ENCODE measurements around the gene TPP2. TPM values are rescaled to one million over a fixed set of nuclear protein-coding genes. Genes with fewer than 3 reads are reported as not detected.

Gene TPP2
- total RNA-seq, 2 donors from 2014 or later = 62.4 to 62.7 TPM

DNA sequence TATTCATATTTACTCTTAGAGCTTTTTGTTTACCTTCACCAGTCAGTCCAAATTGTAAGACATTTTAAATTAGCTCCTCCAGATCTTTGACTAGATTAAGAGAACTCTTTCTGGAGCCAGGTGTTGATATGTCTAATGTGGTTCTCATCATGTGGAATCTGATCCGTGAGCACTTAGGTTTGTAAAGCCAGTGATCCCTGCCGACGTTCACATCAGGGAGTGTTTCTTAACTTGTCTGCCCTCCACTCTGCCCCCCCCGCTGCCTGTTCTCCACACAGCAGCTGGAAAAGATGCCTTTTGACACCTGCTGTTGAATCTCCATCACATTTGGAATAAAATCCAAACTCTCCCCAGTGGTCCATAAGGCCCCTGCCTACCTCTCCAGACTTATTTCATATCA, 80.3 kb downstream of the TPP2 start:
- H3K36me3 Mint-ChIP-seq = peaks cover 6 to 24% of the 10 kb centered on the region in 2 donors
- ATAC-seq (no peak), DNase-seq (ENCODE audit: low spot score in 2 of 2) (no peak)
- H3K27ac Mint-ChIP-seq = no peak overlapping the region
- no peaks in the 10 kb centered on the region for H3K9me3 Mint-ChIP-seq

DNA sequence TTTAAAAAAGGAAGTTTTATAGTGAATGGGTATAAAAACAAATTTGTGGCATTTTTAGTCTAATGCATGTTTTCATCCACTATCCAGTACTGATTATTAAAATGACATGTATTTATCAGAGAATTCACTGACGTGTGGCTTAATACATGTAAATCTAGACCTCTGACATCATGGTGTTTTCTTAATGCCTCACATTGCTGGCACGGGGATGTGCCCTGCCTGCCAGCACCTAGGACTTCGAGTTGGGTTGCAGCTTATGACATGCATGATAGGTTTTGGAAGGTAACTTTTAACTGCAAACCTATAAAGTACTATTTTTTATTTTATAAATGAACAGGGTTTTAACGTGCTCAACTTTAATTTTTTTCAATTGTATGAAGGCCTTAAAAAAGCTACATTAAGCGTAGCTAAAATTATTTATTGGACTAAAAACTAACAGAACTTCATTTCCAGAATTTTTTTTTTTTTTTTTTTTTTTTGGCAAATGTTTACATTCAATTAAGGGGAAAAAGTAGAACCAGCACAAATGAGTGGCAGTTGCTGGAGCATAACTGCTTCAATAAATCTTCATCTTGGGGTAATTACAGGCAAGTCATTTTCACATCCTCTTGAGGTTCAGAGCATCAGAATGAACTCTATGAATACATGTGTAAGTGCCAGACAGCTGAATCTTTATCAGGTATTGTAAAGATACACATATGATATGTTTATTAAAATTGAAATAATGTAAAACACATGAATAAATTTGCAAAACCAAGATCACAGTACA, 81.7 kb downstream of the TPP2 start:
- ATAC-seq = no peak
- Mint-ChIP-seq H3K9me3 (no peaks in the 10 kb centered on the region), H3K27ac (no peak overlapping the region), H3K36me3 (peaks cover 6 to 24% of the 10 kb centered on the region in 2 donors)
- no peak for DNase-seq (ENCODE audit: low spot score in 2 of 2)

DNA sequence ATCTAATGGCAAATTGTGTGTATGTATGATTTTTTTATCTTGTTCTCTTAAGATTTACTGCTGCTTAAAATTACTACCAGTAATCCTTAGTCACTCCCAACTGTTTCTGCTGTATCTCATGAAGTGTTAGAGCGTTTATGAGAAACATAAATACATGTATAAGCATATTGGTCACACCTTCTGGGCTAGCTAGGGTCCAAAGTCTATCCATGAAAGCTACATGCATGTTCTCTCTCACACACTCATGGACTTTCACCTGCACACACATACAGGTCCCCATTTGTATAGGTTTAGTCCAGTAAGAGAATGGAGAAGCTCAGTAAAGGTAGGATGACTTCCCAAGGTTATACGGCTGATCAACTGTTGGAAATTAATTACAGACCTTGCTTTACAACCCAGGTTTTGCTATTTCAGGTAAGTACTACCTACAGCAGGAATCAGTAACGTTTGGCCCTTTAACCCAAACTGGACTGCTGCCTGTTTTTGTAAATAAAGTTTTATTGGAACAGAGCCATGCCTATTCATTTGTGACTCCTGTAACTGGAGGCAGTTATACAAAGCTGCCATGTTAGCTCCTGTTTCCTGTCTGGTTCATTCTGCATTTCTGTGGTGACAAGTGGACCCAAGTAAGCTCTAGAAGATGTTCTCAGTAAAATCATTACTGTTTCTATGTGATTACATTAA, 82.8 kb downstream of the TPP2 start:
- peaks cover 6 to 24% of the 10 kb centered on the region in 2 donors for H3K36me3 Mint-ChIP-seq
- ATAC-seq = peak in 1 of 2 donors; percentile 46
- DNase-seq (ENCODE audit: low spot score in 2 of 2) = no peak
- H3K9me3 Mint-ChIP-seq = no peaks in the 10 kb centered on the region
- H3K27ac Mint-ChIP-seq = peak overlapping the region; percentile 58 to 81

DNA sequence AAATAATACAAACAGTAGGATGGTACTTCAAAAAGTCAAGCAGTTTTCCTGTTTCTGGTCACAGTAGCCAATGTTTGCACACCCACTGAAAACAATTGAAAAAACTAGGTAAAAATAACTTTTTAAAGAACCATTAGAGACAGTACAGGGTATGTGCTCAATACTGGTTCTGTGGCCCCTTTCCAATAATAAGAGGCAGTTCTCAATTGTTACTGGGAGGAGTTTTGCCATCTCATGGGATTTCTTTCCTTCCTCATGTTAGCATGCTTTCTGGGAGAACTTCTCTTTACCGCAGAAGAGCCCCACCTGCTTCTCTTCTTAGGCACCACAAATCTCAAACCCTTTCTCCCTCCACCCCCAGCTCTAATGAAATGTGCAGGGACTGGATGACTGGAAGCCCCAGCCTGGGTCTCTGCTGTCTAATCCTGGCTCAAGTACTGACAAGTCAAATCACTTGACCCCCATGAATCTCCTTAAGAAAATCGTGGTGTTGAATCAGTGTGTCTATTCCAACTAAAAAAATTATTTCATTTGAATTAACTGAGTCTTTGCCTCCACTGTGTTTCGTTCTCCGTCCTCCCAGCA, 83.4 kb downstream of the TPP2 start:
- H3K9me3 Mint-ChIP-seq = no peaks in the 10 kb centered on the region
- peak overlapping the region; percentile 58 to 81 for H3K27ac Mint-ChIP-seq
- ATAC-seq (peak in 1 of 2 donors; percentile 11), DNase-seq (ENCODE audit: low spot score in 2 of 2) (no peak)
- peaks cover 6 to 24% of the 10 kb centered on the region in 2 donors for H3K36me3 Mint-ChIP-seq

DNA sequence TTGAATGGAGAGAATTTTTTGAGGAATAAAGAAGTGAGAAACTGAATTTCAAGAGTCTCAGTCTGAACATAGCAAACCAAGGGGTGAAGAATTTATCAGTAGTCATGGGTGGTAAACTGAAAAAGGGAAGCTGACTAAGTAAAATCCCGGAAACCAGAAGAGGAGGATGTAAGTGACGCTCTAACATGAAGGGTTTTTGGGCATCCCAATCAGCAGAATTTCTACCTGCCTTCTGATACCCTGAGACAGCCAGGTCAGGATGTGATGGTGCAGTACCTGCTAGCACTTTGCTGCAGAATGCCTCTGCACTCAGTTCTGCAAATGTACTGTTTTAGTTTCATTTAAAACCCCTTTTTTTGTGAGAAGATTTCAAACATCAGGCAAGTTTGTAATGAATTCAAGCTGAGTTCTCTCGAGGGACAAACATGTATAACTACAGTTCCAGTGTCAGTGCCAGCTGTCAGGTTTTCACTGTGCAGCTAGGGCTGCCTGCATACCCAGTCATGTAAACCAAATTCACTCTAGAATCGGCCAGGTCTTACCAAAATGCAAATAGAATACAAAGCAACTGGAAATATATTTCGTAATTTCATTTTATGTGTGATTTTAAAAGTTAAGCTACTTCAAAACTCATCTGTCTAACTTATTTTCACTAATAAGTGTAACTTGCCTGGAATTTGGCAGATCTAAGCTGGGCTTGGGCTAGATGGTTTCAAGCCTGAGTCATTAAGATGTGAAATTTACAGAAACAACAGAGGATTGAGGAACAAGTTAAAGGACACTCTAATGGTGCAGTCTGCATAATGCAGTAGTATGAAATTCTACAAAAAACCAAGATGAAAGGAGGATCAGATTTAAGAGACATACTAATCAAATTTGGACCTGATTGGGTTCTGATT, 84.3 kb downstream of the TPP2 start:
- peak; percentile 41 to 46 for ATAC-seq
- H3K27ac Mint-ChIP-seq = peak overlapping the region in 1 of 2 donors; percentile 81
- H3K9me3 Mint-ChIP-seq = no peaks in the 10 kb centered on the region
- DNase-seq (ENCODE audit: low spot score in 2 of 2) = no peak
- peaks cover 6 to 24% of the 10 kb centered on the region in 2 donors for H3K36me3 Mint-ChIP-seq

DNA sequence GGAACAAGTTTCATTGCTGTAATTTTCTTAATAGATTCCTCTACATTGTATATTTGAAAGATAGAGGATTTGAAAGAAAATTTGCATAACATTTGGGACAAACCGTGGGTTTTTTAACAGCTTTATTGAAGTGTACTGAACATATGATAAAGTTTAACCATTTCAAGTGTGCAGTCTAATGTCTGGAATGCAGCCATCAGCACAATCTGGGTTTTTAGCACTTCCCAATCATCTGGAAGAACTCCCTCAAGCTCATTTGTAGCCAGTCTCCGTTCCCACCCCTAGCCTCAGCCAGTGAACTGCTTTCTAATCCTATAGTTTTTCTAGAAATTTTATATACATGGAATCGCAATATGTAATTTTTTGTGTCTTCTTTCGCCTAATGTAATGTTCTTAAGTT, 85.4 kb downstream of the TPP2 start:
- H3K36me3 Mint-ChIP-seq = peaks cover 3 to 23% of the 10 kb centered on the region in 2 donors
- ATAC-seq (no peak), DNase-seq (ENCODE audit: low spot score in 2 of 2) (no peak)
- no peak overlapping the region for H3K27ac Mint-ChIP-seq
- H3K9me3 Mint-ChIP-seq = no peaks in the 10 kb centered on the region

DNA sequence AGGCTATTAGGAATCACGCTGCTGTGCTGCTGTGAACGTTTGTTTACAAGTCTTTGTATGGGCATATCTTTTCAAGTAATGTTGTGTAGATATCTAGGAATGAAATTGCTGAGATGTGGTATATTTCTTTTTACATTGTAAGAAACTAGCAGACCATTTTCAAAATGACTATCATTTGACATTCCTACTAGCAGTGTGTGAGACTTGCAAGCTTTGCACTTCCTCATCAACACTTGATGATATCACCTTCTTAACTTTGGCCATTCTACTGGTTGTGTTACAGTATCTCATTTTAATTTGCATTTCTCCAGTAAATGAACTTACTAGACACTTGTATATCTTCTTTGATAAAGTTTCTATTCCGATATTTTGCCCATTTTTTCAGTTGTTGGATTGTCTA, 85.9 kb downstream of the TPP2 start:
- ATAC-seq = no peak
- H3K9me3 Mint-ChIP-seq = no peaks in the 10 kb centered on the region
- H3K27ac Mint-ChIP-seq = no peak overlapping the region
- H3K36me3 Mint-ChIP-seq = peaks cover 0 to 18% of the 10 kb centered on the region in 2 donors
- no peak for DNase-seq (ENCODE audit: low spot score in 2 of 2)

DNA sequence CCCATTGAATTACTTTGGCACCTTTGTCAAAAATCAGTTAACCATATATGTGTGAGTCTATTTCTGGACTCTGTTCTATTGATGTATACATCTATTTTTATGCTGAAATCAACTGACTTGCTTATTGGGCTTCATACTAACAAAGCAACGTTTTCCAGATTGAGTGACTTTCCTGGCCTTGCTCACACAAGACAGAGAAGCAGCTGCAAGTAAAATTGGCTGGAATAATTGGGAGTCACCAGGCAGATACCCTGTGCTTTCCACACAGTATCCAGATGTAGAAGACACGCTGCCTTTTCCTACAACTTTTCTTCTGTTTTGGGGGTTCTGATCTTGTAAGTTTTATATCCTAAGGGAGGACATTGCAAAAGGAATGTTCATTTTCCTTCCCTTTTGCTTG, 86.9 kb downstream of the TPP2 start:
- Mint-ChIP-seq H3K27ac (no peak overlapping the region), H3K9me3 (no peaks in the 10 kb centered on the region), H3K36me3 (peaks cover 0 to 14% of the 10 kb centered on the region in 2 donors)
- ATAC-seq (no peak), DNase-seq (ENCODE audit: low spot score in 2 of 2) (no peak)

DNA sequence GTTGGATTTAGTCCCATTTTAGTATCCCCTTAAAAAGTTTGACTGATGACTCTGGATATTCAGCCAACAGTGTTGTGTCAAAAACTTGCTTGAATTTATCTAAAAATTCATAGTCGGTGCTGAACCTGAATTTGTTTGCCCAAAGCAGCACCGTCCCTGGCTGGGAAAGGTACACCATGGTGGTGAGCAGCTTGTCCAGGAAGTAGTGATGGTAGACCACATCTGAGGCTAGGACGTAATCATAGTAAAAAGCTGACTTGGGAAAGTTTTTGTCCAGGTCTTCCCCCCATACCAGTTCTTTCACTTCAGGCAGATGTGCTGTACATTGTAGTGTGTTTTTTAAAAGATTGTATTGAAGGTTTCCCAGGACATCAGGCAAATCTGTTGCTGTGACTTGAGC, 89.2 kb downstream of the TPP2 start:
- H3K27ac Mint-ChIP-seq = no peak overlapping the region
- DNase-seq (ENCODE audit: low spot score in 2 of 2) (no peak), ATAC-seq (peak in 1 of 2 donors; percentile 56)
- no peaks in the 10 kb centered on the region for H3K36me3 Mint-ChIP-seq
- no peaks in the 10 kb centered on the region for H3K9me3 Mint-ChIP-seq

DNA sequence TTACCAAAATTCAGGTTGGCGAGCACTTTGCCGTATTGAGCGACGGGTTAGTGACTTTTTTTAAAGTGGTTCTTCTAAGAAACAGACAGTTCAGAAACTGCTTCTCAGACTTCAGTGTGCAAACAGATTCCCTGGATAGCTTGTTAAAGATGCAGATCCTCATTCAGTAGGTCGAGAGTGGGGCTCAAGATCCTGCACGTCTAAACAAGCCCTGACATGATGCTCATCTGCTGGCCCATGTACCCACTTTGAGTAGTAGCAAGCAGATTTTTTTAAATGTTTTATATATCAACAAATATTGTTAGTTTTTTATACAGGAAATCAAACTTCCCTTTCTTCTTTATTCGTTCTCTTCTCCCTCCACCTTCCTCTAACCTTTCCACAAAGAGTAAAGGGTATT, 90.7 kb downstream of the TPP2 start:
- DNase-seq (ENCODE audit: low spot score in 2 of 2) (no peak), ATAC-seq (no peak)
- Mint-ChIP-seq H3K9me3 (no peaks in the 10 kb centered on the region), H3K27ac (no peak overlapping the region), H3K36me3 (no peaks in the 10 kb centered on the region)

DNA sequence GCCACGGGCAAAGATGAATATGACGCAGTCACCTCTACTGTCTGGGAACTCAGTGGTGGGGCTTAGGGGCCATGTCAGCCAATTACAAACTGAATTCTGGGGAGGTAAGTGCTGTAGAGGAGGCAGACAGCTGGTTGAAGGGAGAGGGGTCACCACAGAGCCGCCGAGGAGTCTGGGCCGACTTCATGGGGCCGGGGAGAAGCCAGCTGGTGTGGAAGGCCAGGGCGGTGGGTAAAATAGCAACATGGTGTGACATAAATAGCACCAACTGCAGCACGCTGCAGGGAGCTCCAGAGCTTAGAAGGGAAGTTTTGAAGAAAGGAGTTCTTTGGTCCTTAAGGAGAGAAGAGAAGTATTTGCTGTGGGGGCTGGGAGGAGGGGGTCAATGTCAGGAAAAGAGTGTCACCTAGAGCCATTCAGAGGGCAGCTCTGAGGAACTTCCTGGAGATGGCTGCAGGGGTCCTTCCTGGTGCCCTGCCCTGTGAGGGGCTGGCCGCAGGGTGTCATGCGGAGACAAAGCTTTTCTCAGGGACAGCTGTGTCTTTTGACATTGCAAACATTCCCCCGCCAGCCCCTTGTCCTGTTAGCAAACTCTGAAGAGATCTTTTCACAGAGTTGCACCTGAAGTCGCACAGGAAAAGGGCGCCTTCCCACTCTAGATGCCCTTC, 91.7 kb downstream of the TPP2 start:
- peak overlapping the region in 1 of 2 donors; percentile 56 for H3K27ac Mint-ChIP-seq
- ATAC-seq (peak in 1 of 2 donors; percentile 41), DNase-seq (ENCODE audit: low spot score in 2 of 2) (no peak)
- H3K9me3 Mint-ChIP-seq = no peaks in the 10 kb centered on the region
- no peaks in the 10 kb centered on the region for H3K36me3 Mint-ChIP-seq

DNA sequence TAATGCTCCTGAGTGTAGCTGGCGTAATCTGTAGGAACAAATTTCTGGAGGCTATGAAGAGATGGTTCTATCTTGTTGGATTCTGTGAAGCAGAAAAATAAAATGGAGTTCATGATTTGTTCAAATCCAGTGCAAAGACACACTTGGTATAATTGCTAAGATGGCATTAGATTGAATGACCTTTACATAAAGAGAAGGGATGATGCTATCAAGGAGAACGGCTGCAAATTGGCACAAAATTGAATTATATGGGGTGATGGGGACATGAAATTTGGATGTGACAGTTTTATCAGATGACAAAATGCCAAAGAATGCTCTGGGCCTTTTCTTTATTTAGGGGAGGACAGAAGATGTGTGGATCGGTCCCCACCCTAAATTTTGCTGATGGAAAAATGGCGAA, 94.1 kb downstream of the TPP2 start:
- Mint-ChIP-seq H3K27ac (no peak overlapping the region), H3K36me3 (no peaks in the 10 kb centered on the region), H3K9me3 (no peaks in the 10 kb centered on the region)
- DNase-seq (ENCODE audit: low spot score in 2 of 2) (no peak), ATAC-seq (no peak)

DNA sequence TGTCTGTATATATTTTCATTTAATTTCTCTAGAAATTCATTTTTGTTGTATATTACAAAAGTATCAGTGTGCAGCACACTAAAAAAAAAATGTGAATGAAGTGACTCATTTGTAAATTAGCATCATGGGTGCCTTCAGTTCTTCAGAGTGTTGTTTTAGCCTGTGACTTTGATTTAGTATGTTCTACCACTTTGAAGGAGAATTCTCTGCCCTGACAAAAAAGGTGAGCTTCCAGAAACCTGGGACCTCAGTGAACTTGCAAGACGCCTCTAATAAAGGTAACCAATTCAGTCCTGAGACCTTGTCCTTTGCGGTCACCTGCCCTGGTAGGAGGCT, 95.7 kb downstream of the TPP2 start:
- Mint-ChIP-seq H3K36me3 (no peaks in the 10 kb centered on the region), H3K9me3 (no peaks in the 10 kb centered on the region), H3K27ac (no peak overlapping the region)
- DNase-seq (ENCODE audit: low spot score in 2 of 2) = no peak
- ATAC-seq = no peak

DNA sequence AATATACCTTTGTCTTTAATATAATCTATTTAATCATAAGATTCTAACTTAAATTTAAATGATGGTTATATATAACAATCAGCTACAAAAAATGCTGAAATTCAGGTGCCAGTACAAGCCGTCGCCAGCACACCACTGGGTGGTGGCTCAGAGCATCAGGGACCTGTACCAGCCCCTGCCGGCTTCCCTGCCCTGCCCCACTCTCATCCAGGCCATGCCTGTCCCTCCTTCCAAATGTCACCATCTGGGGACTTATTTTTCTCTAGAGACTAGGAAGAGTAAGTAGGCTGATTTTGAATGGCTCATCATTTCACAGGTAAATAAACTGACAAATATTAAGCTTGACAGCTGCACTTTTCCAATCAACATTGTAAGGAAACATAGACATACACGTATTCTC, 96.5 kb downstream of the TPP2 start:
- DNase-seq (ENCODE audit: low spot score in 2 of 2) (no peak), ATAC-seq (no peak)
- H3K27ac Mint-ChIP-seq = no peak overlapping the region
- H3K9me3 Mint-ChIP-seq = peaks cover 0 to under 1% of the 10 kb centered on the region in 2 donors
- peaks cover 1 to 2% of the 10 kb centered on the region in 2 donors for H3K36me3 Mint-ChIP-seq

DNA sequence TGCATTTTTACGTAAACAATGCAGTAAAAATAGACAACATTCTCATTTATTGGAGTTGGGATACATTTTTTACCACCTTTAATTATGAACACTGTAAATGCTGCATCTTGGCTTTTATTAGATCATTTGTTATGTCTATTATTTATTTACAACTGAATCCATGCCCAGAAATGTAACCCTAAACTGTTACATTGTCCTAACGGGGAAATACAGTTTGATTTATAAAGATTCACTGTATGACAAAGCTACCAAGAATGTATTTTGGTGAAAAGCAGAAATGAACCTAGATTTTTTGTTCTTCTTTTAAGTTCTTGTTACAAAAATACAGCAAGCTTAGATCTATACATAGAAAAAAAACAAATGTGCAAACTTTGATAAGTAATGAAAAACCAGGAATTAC, 97.0 kb downstream of the TPP2 start:
- H3K9me3 Mint-ChIP-seq = peaks cover 0 to 6% of the 10 kb centered on the region in 2 donors
- no peak overlapping the region for H3K27ac Mint-ChIP-seq
- ATAC-seq (no peak), DNase-seq (ENCODE audit: low spot score in 2 of 2) (no peak)
- peaks cover 7% of the 10 kb centered on the region in 2 donors for H3K36me3 Mint-ChIP-seq

DNA sequence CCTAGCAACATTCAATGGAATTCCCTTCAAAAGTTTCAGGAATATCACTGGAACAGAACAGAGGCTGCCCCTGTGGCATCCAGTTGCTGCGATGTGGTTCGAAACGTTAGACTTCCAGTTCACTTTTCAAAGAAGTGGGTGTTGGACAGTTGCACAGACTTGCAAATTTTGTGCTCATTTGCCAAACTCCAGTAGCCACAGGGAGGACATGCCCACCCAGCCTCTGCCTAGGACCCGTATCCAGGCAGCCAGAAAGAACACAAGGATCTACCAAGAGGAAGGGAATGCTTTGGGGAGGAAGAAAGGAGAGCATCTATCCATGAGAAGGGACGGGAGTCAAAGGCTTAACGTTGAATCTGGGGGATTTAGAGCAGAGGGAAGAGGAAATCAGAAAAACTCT, 98.2 kb downstream of the TPP2 start, which contains the start of gene METTL21C:
Gene METTL21C, minus strand, starts transcription at position 108 of the 400 bp plus-strand sequence. CDS start 546 bp downstream, outside the sequence.
- H3K9me3 Mint-ChIP-seq = peaks cover 3 to 6% of the 10 kb centered on the region in 2 donors
- DNase-seq (ENCODE audit: low spot score in 2 of 2) (no peak), ATAC-seq (no peak)
- no peak within 1 kb of the TSS for H3K27ac Mint-ChIP-seq
- peaks cover 7% of the 10 kb centered on the region in 2 donors for H3K36me3 Mint-ChIP-seq
